ENCODE data around the gene SULT4A1.

GRCh38 chr22:43852573-43853327 is 9.6 kb downstream of the SULT4A1 start:
- TF ChIP-seq CTCF (IDR thresholded peaks at IDR 0.05 in 8 of 11, conservative IDR thresholded peaks at IDR 0.05 in 3 of 11) (no peak), POLR2A (IDR thresholded peaks at IDR 0.05) (no peak)

All from spleen (tissue), 7 donors.